DMS153 treated with DMSO at 0.1 percent for 48 hours (cell line): Measurements from ENCODE around the gene RNF223.
"Not testable (repeated sequence)": the region's sequence is repeated elsewhere in the genome, so short reads cannot be mapped to it uniquely, and the experiment has no call there.

Source experiments
- DNase-seq: peaks from one replicate; lab custom pipeline; 2025; ENCODE audit not compliant: unreplicated experiment; lab: John Stamatoyannopoulos, UW

The RNF223 gene

DNA sequence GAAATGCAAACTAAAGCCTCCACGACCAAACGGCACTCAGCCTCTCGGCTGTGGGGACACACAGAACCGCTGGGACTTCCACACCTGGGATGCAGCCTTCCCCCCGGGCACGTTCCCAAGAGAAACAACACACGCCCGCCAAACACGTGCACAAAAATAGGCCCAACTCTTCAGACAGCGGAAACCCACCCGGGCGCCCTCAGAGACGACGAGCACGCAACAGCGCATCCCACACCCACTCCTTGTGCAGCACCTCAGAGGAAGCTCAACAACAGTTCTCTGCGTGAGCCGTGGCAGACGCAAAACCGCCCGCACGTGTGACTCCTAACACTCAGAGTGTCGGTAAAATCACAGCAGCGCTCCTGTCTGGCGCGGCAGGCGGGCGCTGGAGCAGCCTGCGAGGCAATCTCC, 36.5 kb upstream of the RNF223 start:
- no peak for DNase-seq

DNA sequence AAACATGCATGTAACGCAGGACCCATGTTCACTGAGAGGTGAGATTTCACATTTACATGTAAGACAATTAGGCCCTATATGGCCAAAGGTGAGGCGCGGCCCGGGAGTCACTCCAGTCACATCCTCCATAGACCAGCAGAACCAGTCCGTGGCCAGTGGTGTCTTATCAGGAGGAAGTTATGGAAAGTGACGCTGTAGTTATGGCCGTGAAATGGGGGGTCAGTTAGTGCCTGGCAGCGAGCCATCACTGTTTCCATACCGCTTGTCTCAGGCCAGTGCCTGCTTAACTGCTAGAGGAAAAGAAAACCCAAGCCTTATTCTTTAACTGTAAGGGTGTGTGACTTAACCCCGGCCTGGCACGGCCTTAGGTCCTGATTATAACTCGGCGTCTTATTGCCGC, 35.6 kb upstream of the RNF223 start:
- no peak for DNase-seq

GRCh38 chr1:1106510-1107221, 32.6 kb upstream of the RNF223 start:
- no peak for DNase-seq

- DNase-seq: not testable (repeated sequence)
These were observed 30.0 kb upstream of the RNF223 start for GRCh38 chr1:1104152-1104551.

GRCh38 chr1:1101503-1101902, 27.4 kb upstream of the RNF223 start:
- no peak for DNase-seq

DNA sequence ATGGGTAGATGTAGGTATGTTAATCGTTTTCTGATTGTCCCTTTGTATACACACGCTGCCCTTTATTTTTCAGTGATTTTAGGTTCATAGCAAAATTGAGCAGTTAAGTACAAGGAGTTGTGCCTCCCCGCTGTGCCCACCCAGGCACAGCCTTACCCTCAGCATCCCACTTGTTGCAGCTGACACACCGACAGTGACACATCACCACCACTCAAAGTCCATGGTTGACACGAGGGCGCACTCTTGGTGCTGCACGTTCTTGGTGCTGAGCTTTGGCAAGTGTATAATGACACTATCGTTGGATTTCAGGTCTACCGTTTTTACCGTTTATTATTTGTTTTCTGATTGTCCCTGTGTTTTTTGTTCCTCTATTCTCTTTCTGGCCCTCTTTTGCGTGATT, 26.2 kb upstream of the RNF223 start:
- no peak for DNase-seq

DNA sequence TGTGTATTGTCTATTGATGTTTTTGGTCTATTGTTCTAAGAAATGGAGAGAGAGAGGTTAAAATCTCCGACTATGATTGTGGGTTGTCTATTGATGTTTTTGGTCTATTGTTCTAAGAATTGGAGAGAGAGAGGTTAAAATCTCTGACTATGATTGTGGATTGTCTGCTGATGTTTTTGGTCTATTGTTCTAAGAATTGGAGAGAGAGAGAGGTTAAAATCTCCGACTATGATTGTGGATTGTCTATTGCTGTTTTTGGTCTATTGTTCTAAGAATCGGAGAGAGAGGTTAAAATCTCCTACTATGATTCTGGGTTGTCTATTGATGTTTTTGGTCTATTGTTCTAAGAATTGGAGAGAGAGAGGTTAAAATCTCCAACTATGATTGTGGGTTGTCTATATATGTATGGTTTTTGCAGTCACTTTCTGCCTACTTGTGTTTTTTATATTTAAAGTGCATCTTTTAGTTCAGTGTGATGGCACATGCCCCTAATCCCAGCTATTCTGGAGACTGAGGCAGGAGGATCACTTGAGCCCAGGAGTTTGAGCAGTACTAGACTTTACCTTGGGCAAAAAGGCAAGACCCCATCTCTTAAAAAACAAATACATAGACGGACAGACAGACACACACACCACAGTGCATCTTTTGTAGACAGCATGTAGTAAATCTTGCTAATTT, 25.5 kb upstream of the RNF223 start:
- DNase-seq: no peak

GRCh38 chr1:1098681-1099421, 24.7 kb upstream of the RNF223 start:
- DNase-seq: no peak

DNA sequence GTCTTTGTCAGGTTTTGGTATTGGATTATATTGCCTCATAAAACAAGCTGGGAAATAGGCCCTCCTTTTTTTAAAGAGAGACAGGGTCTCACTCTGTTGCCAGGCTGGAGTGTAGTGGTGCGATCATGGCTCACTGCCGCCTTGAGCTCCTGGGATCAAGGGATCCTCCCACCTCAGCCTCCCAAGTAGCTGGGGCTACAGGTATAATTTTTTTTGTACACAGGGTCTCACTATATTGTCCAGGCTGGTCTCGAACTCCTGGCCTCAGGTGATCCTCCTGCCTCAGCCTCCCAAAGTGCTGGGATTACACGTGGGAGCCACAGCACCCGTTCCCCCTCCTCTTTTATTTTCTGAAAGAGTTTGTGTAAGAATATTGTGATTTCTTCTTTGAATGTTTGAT, 22.0 kb upstream of the RNF223 start:
- not testable (repeated sequence) for DNase-seq

DNA sequence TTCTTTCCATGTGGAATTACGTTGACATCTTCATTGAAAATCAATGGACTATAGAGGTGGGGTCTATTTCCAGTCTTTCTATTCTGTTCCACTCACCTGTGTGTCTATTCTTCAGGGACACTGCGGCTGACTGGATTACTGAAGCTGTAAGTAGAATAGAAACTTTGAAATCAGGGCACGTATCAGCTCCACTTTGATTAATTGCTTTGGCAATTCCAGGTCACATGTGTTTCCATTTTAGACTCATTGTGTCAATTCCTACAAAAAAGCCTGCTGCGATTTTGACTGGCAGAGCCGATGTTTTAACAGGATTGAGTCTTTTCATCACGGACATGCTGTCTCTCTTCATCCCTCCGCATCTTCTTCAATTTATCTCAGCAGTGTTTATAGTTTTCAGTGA, 20.9 kb upstream of the RNF223 start:
- no peak for DNase-seq

GRCh38 chr1:1093610-1093943, 19.5 kb upstream of the RNF223 start:
- DNase-seq: no peak

DNA sequence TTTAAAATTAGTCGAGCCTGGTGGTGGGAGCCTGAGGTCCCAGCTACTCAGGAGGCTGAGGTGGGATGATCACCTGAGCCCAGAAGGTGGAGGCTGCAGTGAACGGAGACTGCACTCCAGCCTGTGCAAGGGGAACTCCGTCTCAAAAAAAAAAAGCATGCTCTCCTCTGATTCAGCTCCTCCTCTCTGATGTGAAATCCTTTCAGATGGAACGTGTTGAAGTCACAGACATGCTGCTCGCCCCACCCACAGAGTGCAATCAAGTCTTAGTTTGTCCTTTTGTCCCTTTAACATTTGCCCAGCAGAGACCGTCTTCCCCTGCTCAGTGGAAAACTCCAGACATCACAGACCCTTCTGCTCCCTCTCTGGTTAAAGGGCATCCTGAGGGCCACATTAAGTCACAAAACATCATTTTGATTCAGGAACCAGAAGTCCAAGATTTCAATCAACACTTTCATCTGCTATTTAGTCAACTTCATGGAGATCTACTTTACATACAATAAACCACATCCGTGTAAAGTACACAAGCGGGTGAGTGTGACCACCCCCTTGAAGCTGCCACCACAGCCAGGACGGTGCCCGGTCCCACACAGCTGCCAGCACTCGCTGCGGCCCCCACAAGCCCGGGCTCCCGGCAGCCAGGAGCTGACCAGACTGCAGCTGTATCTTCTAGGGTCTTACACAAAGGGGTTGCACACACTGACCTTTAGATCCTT, 18.9 kb upstream of the RNF223 start:
- no peak for DNase-seq

DNA sequence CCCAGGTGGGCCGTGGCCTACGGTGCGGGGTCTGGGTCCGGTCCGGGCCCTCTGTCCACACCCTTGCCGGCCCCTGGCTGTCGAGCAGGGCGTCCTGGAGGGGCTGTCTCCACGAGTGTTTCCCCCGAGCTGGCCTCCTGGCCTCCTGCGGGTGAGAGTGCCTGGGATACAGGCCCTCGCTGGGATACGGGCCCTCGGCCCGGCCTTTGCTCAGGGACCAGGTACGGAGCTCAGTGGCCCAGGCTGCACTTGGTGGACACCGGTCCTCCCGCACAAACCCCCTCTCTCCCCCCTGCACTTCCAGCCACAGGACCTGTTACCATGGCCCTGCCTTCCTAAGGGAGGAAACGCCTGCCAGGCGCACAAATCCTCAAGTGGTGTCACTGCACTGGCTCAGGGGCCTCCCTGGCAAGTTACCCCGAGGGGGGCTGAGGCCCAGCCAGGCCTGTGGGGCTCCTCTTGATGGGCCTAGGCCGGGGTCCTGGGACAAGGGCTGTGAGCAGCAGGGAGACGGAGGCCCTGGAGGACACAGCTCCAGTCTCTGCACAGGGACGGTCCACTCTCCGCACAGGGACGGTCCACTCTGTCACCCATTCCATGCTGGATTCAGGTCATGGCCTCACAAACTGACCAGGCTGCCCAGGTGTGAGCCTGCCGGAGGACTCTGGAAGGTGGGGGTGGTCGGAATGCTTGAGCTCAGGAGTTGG, 18.2 kb upstream of the RNF223 start:
- DNase-seq: no peak

DNA sequence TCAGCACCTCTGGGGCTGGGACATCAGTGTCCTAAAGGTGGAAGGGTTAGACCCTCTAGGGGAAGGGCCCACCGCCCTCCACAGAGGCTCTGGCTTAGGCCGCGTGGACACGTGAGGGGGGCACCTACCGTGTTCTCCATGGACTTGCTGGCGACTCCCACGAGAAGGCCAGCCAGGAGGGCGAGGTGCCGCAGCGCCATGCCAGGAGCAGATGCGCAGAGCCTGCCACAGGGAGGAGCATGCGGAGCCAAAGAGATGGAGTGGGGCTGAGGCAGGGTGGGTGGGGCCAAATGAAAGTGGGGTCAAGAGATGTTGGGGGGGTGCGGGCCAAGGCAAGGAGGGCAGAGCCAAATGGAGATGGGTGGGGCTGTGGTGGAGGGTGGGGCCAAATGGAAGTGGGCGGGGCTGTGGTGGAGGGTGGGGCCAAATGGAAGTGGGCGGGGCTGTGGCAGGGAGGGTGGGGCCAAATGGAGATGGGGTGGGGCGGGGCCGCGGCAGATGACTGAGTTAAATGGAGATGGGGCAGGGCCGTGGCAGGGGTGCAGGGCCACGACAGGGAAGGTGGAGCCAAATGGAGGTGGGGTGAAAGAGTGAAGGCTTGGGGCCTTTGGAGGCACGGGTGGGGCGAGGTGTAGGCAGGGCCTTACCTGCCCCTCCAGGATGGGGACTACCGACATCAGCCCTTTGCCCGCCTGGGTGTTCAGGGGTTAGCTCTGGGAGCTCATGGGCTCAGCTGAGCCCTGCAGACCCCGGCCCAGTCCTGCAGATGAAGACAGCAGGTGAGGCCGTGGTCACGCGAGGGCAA, 17.4 kb upstream of the RNF223 start:
- DNase-seq: no peak

DNA sequence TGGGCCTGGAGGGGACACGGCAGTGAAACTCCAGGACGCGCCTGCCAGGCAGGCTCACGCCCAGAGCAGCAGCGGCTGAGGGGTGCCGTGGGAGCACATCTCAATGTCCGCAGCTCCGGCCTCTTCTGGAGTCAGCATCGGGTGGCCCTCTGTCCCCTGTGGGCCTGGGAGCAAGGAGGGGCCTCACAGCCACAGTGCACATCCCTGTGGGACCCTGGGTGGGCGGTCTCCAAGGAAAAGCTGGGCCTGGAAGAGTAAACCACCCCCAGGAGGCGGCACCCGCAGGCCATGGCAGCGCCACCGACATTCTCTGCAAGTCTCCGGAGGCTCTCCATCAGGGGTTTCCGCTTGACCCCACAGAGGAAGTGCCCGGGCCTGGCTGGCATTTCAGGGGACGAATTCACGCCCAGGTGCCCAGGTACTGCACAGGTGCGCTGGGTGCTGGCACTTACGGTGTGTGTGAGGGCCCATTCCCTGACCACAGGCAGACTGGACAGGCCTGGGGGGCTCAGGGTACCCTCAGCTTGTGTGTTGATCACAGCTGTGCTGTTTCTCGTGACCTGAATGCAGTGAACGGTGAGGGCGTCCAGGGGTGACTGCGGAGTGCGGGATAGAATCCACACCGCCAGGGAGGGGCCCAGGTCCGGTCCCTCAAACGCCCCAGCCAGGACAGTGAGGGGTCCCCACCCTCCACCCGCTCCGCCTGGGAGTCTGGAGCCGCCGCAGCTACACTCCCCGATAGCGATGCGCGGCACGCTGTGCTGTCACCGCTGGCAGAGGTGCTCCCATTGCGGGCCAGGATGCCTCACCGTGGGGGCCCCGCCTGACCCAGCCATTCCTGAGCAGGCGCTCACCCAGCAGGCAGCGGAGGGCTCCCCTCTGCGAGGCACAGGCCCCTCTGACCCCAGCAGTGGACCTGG, 16.6 kb upstream of the RNF223 start:
- DNase-seq: no peak

DNA sequence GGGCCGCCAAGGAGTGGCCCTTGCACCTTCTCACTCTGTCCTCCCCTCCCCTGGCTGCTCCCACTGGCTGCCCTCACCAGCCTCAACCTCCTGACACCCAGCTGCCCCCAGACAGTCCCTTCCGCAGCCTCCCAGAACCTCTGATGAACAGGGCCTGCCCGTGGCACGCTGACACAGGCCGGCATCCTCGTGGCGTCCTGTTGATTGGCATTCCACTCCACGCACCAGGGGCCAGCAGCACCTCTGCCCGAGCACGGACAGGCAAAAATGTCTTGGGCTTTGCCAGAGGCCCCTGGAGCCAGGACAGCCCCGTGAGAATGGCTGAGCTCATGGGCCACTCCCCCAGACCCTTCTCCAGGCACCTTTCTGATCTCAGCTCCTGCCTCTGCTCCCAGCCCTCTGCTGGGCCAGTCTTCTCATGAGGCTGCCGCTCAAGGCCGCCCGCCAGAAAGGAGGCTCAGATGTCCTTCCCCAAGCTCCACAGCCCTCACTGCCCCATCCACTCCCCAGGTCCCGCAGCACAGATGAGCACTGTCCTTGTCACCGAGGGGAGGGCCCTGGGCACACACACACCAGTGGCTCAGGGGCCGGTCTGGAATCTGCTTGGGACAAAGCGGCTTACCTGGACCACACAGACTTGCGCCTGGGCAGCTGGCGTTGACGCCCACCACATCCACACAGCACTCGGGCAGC, 15.8 kb upstream of the RNF223 start:
- no peak for DNase-seq

DNA sequence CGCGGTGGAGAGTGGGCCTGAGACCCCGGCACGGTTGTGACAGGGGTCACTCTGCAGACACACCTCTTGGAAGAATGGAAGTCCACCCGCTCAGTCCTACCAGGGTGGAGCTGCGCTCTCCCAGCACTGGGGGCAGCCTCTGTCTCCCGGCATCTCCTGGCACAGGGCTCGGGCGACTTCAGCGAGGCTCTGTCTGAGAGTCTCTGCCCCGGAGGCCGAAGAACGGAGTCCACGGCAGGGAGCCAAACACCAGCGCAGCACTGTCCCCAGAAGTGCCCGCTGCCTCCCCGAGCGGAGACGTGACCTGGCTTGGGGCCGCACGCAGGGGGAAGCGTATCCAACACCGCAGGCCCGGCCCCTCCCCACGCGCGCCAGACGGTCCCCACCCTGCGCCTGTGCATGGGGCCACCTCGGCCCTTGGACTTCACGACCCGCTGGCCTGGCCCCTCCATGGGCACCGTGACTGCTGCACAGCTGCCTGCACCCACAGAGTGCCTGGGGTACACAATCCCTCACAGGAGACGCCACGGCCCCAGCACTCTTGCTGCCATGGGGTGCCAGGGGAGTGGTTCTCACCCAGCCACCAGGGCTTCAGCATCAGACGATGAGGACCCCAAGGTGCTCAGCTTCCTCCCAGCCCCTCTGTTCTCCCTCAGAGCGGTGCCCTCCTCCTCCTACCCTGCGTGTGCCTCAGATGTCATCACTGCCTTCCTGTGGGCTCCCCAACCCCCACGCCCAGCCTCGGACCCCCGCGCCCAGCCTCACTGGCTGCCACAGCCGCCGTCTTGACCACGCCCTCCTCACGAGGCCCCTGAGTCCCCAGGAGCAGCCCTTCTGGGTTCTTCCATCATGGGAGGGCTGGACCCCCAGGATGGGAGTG, 14.9 kb upstream of the RNF223 start:
- DNase-seq: no peak
